Stimulated activated CD4-positive, alpha-beta T cell treated with anti-CD3 and anti-CD28 coated beads, Interleukin-1b, Interleukin-23, amount 100 ng/mL, for 4 hours (primary cell): ENCODE data around the gene DOLPP1.
"Not testable (repeated sequence)": the region's sequence is repeated elsewhere in the genome, so short reads cannot be mapped to it uniquely, and the experiment has no call there.

Experiments
- DNase-seq, 2 donors: peaks; one replicate each; pipeline ENCODE4 v3.0.0-alpha.2; 2020; ENCODE audit warnings: low read depth in 2 of 2

The DOLPP1 gene

DNA sequence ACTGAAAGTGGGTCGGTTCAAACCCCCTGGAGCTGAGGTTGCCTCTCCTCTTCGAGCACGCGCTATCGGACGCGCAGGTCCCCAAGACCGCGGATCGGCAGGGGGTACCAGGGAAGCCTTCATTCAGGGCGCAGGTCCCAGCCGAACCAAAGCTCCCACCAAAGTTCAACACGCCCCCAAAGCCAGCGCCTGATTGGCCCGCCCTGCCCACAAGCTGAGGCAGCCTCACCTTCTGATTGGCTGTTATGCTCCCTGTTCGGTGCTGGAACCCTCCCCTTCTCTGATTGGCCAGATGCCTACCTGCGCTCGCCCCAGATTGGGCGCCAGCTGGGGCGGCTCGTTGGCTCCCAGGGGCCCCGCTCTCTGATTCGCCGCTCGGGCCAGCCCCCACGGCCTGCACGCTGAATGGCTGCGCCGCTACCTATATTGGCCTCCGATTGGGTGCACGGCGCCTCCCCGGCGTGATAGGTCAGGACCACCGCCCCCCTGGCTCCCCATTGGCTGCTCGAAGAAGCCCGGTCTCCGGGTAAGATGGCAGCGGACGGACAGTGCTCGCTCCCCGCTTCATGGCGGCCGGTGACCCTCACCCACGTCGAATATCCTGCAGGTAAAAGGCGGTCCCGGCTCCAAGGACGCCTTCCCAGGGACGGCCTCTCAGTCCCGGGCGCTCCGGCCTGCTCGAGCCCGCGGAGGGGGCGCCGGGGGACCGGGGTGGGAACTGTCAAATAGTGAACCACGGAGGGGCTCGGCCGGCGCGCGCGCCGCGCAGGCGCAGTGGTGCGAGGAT lies at the start of gene DOLPP1:
Gene DOLPP1 (plus strand): TSS at position 511 of the 787 bp plus-strand sequence. CDS start 21 bp downstream, at position 532.
- DNase-seq: peak; percentile 96

DNA sequence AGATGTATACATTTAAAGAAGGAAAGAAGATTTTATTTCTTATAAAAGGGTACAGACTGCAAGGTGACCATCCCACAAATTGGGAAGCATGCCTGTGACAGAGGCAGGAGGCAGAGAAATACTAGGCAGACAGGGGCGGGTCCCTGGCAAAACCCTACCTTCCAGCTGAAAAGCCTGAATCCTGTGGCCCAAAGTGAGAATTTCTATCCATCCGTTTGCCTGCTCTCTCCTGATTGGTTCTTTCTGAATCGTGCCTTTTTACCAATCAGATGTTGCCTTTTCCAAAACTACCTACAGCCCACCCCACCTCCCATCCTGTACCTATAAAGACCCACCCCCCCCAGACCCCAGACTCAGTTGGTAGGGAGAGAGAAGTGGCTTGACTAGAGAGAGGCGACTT lies 49.4 kb upstream of the DOLPP1 start:
- no peak for DNase-seq

- no peak for DNase-seq
Observed at GRCh38 chr9:129032541-129033159, 48.3 kb upstream of the DOLPP1 start.

DNA sequence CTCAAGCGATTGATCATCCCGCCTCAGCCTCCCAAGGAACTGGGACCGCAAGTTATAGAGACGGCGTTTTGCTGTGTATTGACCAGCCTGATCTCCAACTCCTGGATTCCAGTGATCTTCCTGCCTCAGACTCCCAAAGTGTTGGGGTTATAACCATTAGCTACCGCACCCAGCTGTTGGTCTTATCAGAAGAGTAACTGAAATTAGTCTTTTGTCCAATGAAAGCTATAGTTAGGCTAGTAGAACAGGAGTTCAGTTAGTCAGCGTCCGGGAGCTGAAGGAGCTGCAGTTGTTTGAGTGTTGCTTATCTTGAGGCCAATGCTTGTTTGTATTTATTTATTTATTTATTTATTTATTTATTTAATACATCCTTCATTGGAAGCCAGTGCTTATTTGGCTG lies 47.7 kb upstream of the DOLPP1 start:
- no peak for DNase-seq

GRCh38 chr9:129035838-129036237 lies 45.1 kb upstream of the DOLPP1 start:
- not testable (repeated sequence) for DNase-seq

DNA sequence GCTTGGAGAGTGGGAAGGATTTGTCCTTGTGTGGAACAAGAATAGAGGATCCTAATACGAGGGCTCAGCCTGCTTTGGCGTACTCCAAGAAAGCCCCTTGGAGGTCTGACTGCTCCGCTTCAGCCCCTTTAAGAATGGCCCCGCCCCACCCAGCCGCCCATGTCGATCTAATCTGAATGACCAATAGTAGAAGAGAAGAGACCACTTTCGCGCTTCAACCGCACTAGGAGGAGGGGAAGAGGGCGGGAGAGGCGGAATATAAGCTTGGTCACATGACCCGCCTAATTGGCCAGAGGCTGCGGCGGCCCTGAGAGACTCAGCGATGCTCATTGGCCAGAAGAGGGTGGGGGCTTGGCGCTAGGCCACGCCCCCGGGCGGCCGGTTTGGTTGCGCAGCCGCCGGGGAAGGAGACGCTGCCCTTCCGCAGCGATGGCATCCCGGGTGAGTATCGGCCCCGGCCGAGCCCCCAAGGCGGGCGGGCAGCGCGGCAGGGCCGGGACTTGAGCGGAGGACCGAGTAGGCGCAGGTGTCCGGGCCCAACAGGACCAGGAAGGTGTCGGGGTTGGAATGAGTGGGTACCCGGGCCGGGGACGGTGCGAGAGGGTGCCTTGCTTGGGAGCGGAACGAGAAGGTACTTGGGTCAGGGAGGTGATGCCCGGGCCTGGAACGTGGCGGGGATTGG lies 44.5 kb upstream of the DOLPP1 start, which contains the start of gene MIGA2:
Gene MIGA2 (plus strand): TSS at position 386 of the 682 bp plus-strand sequence. CDS start 3,969 bp downstream, outside the sequence.
- peak; percentile 79 to 86 for DNase-seq

GRCh38 chr9:129036923-129037766 lies 43.8 kb upstream of the DOLPP1 start:
- no peak for DNase-seq

DNA sequence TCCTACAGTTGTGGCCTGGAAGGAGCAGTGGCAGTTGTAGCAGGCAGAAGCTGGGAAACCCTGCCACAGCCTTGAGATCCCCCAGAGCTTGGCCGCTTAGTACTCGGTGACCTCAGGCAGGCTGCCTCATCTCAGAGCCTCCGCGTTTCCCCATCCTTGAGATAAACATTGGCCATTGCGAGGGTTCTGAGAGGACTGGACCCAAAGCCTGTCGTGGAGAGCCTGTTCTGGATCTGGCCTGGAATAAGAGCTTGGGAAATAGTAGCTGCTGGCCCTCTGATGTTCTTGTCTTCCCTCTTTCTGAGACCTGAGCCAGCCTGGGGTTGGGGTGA lies 43.2 kb upstream of the DOLPP1 start:
- no peak for DNase-seq

DNA sequence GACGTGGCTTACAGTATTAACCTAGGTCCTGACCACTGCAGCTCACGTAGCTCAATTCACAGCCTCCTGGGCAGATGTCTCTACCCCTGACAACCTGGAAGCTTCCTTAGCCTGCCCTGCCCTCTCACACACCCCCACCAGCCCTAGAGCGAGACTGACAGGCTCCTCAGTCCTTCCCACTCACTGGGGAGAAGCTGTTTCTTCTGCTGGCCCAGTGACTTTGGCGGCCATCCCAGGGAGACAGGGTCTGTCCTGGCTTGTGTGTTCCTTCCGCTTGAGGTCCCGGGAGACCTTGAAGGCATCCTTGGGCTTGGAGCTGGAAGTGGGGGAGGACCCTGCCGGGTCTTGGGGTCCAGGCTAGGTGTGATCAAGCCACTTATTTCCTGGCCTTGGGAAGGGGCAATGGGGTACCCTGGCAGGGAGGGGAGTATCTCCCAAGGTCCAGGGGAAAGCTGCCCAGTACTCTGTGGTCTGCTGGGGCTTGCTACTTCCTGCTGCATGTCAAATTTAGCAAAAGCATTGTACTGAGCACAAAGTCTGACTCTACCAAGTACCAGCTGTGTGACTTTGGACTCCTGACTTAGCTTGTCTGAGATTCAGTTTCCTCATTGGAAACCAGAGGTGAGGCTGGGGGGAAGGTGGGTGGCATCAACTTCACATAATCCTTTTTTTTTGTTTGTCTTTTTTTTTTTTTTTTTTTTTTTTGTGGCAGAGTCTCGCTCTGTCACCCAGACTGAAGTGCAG lies 42.6 kb upstream of the DOLPP1 start:
- no peak for DNase-seq

DNA sequence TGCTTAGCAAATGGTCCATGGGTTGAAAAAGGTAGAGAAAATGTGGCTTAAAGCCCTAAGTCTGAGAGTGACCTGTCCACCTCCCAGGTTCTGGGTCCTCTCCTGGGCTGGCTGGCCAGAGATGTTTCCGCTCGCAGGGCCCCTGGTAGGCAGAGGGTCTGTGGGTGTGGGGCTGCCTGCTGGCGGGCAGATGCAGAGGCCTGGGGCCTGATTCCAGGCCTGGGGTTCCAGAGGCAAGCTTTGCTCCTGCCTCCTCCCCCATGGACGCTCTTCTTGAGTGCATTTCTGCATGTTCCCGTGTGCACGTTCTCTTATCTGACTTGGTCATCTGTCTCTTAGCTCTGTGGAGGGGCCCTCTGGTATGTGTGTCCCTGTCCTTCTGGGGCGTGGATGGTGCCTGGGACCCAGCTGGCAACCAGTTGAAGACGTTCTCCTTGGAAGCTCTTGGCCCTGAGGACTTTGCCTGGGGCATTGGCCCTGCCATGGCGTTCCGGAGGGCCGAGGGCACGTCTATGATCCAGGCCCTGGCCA lies 40.7 kb upstream of the DOLPP1 start:
- DNase-seq: no peak

DNA sequence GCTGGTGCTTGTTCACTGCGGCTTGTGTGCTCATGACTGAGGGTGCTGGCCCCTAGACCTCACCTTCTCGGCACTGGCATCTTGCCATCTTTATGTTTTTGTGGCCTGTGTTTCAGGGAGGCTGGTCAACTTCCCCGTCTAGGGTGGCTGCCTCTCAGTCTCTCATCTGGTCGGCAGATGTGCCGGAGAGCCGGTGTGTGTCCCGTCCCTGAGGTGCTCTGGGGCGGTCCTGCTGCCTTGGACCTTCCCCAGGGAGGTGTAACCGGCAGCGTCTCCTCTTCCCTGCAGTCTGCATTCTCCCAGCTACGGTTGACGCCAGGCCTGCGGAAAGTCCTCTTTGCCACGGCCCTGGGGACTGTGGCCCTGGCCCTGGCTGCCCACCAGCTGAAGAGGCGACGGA lies 38.9 kb upstream of the DOLPP1 start:
- no peak for DNase-seq

DNA sequence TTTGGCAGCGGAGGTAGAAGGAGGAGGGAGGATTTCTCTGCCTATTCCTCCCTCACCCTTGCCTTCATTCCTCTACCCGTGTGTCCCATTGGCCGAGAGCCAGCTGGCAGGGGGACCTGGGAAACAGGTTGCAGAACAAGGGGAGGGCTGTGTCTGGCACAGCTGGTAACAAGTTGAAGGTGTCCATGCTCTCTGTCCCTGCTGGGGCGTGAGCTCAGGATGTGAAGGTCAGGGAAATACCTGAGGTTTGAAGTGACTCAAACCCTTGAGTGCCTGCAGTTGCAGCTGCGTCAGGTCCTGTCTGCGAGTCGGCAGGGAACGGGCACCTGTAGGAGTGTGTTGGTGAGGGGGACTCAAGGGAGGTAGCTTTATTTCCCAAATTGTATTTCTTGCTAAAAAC lies 28.3 kb upstream of the DOLPP1 start:
- no peak for DNase-seq

DNA sequence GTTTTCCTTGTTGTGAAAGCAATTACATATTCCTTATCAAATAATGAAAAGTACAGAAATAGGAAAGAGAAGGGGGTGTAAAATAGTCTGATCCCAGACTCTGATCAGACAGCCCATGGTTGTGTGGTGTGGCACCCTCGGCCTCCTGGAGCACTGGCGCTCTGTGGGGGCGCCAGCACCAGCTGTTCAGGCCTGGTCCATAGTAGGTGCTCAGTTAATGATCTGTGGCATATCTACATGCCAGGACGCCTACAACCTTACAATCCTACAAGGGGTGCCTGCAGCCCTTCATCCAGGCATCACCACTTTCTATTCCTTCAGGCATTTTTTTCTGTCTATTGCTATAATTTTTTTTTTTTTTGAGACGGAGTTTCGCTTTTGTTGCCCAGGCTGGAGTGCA lies 27.9 kb upstream of the DOLPP1 start:
- DNase-seq: no peak

GRCh38 chr9:129054163-129054851 lies 26.6 kb upstream of the DOLPP1 start:
- DNase-seq: no peak

- DNase-seq: no peak
Observed at GRCh38 chr9:129058965-129059795, 21.7 kb upstream of the DOLPP1 start.

- no peak for DNase-seq
Observed at GRCh38 chr9:129059796-129060785, 20.8 kb upstream of the DOLPP1 start.

- no peak for DNase-seq
Observed at GRCh38 chr9:129060991-129061390, 19.9 kb upstream of the DOLPP1 start.

DNA sequence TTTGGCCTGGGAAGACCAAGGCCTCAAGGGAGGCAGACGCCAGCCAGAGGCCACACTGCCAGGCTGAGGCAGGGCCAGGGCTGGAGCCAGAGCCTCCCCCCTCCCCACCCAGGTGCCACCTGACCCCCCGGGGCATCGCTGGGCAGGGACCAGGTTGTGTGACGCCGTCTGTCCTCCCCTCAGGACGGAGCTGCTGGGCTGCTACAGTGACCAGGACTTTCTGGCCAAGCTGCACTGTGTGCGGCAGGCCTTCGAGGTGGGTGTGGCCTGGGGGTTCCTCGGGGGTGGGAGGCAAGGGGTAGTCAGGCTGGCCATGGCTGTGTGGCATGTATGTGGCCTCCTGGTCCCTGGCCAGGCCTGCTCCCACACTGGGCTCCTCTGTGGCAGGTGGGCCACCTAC lies 17.9 kb upstream of the DOLPP1 start:
- DNase-seq: no peak
